HG03159 (cell line): ENCODE results near the gene HOXA13.

Source experiments
- ATAC-seq: cut with Tn5 transposase; IDR thresholded peaks from one replicate; pipeline ENCODE4 v1.9.1; 2021; ENCODE audit warnings: mild to moderate bottlenecking, moderate library complexity; ENCODE audit not compliant: unreplicated experiment

The HOXA13 gene

GRCh38 chr7:27182861-27183681, 16.8 kb downstream of the HOXA13 start:
- no peak for ATAC-seq

GRCh38 chr7:27182285-27182841, 17.5 kb downstream of the HOXA13 start:
- ATAC-seq: no peak

- ATAC-seq: no peak
Measured at GRCh38 chr7:27181795-27182275, 18.1 kb downstream of the HOXA13 start.

GRCh38 chr7:27180431-27181420, 19.2 kb downstream of the HOXA13 start:
- no peak for ATAC-seq

- ATAC-seq: no peak
Measured at GRCh38 chr7:27179503-27180430, 20.1 kb downstream of the HOXA13 start.

GRCh38 chr7:27179030-27179429, 20.9 kb downstream of the HOXA13 start:
- ATAC-seq: no peak

- ATAC-seq: no peak
Measured at GRCh38 chr7:27178366-27178765, 21.5 kb downstream of the HOXA13 start.

- ATAC-seq: no peak
Measured at GRCh38 chr7:27177795-27178320, 22.0 kb downstream of the HOXA13 start.

GRCh38 chr7:27176962-27177794, 22.7 kb downstream of the HOXA13 start:
- no peak for ATAC-seq

- no peak for ATAC-seq
Measured at GRCh38 chr7:27176524-27176845, 23.4 kb downstream of the HOXA13 start.

GRCh38 chr7:27175626-27176523, 24.0 kb downstream of the HOXA13 start:
- ATAC-seq: no peak

- no peak for ATAC-seq
Measured at GRCh38 chr7:27174874-27175625, 24.8 kb downstream of the HOXA13 start.

GRCh38 chr7:27173956-27174873, 25.7 kb downstream of the HOXA13 start, which contains the start of gene HOXA10:
TSS of gene HOXA10 (minus strand) at chr7:27174320. CDS start at chr7:27174306, 14 bp downstream.
- no peak for ATAC-seq

GRCh38 chr7:27173511-27173955, 26.4 kb downstream of the HOXA13 start:
- ATAC-seq: no peak

GRCh38 chr7:27172823-27173510, 26.9 kb downstream of the HOXA13 start:
- ATAC-seq: no peak
